Uterus (tissue), 4 donors: ENCODE results near the gene ASIC1. TPM values are rescaled to one million over a fixed set of nuclear protein-coding genes. Genes with fewer than 3 reads are reported as not detected.

Experiments used
- DNase-seq, 2 donors: peaks; one replicate each; pipeline ENCODE4 v3.0.0-alpha.2; 2019 to 2020
- H3K27ac ChIP-seq, 2 donors: fragments of 200-600 bp; sonication (generic); 1 replicate in 1 of 2; 2 replicates in 1 of 2; pipeline ENCODE4 v1.5.1; 2016 to 2018
- H3K27me3 ChIP-seq, 2 donors: fragments of 200-600 bp; sonication (generic); one replicate each; pipeline ENCODE4 v1.5.1; 2018 to 2019; ENCODE audit warnings: control low read depth in 1 of 2
- H3K36me3 ChIP-seq, 2 donors: fragments of 200-600 bp; sonication (generic); one replicate each; pipeline ENCODE4 v1.5.1; 2019; ENCODE audit warnings: control low read depth in 1 of 2
- H3K4me1 ChIP-seq, 2 donors: fragments of 200-600 bp; sonication (generic); one replicate each; pipeline ENCODE4 v1.5.1; 2018 to 2019; ENCODE audit warnings: control low read depth in 1 of 2
- H3K4me3 ChIP-seq, 2 donors: fragments of 200-600 bp; sonication (generic); 1 replicate in 1 of 2; 2 replicates in 1 of 2; pipeline ENCODE4 v1.5.1; 2018 to 2019; ENCODE audit warnings: mild to moderate bottlenecking in 1 of 2
- H3K9me3 ChIP-seq, 2 donors: fragments of 200-600 bp; sonication (generic); one replicate each; pipeline ENCODE4 v1.5.1; 2019; ENCODE audit warnings: control low read depth in 1 of 2
- CTCF ChIP-seq, 4 experiments: fragments of 200-600 bp in 2 of 4; fragments of 450-650 bp in 2 of 4; sonication (generic) in 2 of 4; IDR thresholded peaks; one replicate each; pipeline ENCODE4 v1.5.1; 2016 to 2019; ENCODE audit warnings: antibody characterized with exemption in 4 of 4, mild to moderate bottlenecking in 2 of 4, moderate library complexity in 1 of 4
- POLR2A ChIP-seq, 2 donors: fragments of 450-650 bp; IDR thresholded peaks; one replicate each; pipeline ENCODE4 v1.6.1; 2016; ENCODE audit warnings: antibody characterized with exemption in 2 of 2, mild to moderate bottlenecking in 1 of 2, moderate library complexity in 1 of 2
- intact Hi-C: fragments of 100-400 bp; cut with DNase I; formaldehyde crosslinking; loops from one replicate; pipeline ENCODE4 v1.15.1; 2023; ENCODE audit warnings: low total_unique reads
- total RNA-seq, 4 donors: library from RNA; depleted of rRNA in 3 of 4; stranded (reverse); fragments of >200 nt in 3 of 4; gene quantifications; one replicate each; pipeline versions ENCODE4 v1.1.0 to v1.2.4, GENCODE V29; 2014 to 2023
- donor health status: DM: yes; HTN: yes; CAD: no.

ASIC1 gene
- total RNA-seq, 4 donors from 2014 or later: 3.5 to 5.6 TPM; not detected in 2

- no peak within 1 kb of the TSS for H3K4me3 ChIP-seq
- H3K36me3 ChIP-seq: no peaks in the 10 kb centered on the region
- no peaks in the 10 kb centered on the region for H3K4me1 ChIP-seq
- intact Hi-C loops: loop anchor here (10.0 kb wide), 1 partner anchor 71 kb away; no protein-coding TSS in a partner anchor
- peak within 1 kb of the TSS in 1 of 2 donors; percentile 16 for H3K27ac ChIP-seq
- H3K27me3 ChIP-seq: no peaks in the 10 kb centered on the region
- H3K9me3 ChIP-seq: no peaks in the 10 kb centered on the region
- DNase-seq: peak; percentile 62 to 71
- no peak for TF ChIP-seq CTCF (IDR thresholded peaks at IDR 0.05)
- TF ChIP-seq POLR2A (IDR thresholded peaks at IDR 0.05): no peak
Measured at GRCh38 chr12:50103767-50104321, 46.4 kb downstream of the ASIC1 start, which contains the start of gene GPD1. Gene GPD1, plus strand, starts transcription at chr12:50104008. Its CDS starts 43 bp downstream, at chr12:50104051.

GRCh38 chr12:50104417-50105366 lies 47.3 kb downstream of the ASIC1 start:
- H3K27ac ChIP-seq: no peak overlapping the region
- no peaks in the 10 kb centered on the region for H3K4me1 ChIP-seq
- no peaks in the 10 kb centered on the region for H3K9me3 ChIP-seq
- TF ChIP-seq POLR2A (IDR thresholded peaks at IDR 0.05) (no peak), CTCF (IDR thresholded peaks at IDR 0.05) (no peak)
- no peaks in the 10 kb centered on the region for H3K27me3 ChIP-seq
- intact Hi-C loops: loop anchor here (10.0 kb wide), 1 partner anchor 70 kb away; no protein-coding TSS in a partner anchor
- DNase-seq: peak in 1 of 2 donors; percentile 64
- no peaks in the 10 kb centered on the region for H3K36me3 ChIP-seq
- no peak overlapping the region for H3K4me3 ChIP-seq

- no peaks in the 10 kb centered on the region for H3K36me3 ChIP-seq
- no peak overlapping the region for H3K4me3 ChIP-seq
- TF ChIP-seq CTCF (IDR thresholded peaks at IDR 0.05): no peak
- no peak for TF ChIP-seq POLR2A (IDR thresholded peaks at IDR 0.05)
- peaks cover 0 to 2% of the 10 kb centered on the region in 2 donors for H3K4me1 ChIP-seq
- intact Hi-C loops: loop anchor here (10.0 kb wide), 1 partner anchor 69 kb away; no protein-coding TSS in a partner anchor
- H3K9me3 ChIP-seq: no peaks in the 10 kb centered on the region
- no peak overlapping the region for H3K27ac ChIP-seq
- no peaks in the 10 kb centered on the region for H3K27me3 ChIP-seq
- no peak for DNase-seq
Measured at GRCh38 chr12:50105913-50106450, 48.6 kb downstream of the ASIC1 start.

- intact Hi-C loops: loop anchor here (10.0 kb wide), 1 partner anchor 68 kb away; no protein-coding TSS in a partner anchor
- H3K27me3 ChIP-seq: no peaks in the 10 kb centered on the region
- no peaks in the 10 kb centered on the region for H3K9me3 ChIP-seq
- TF ChIP-seq CTCF (IDR thresholded peaks at IDR 0.05) (no peak), POLR2A (IDR thresholded peaks at IDR 0.05) (no peak)
- no peaks in the 10 kb centered on the region for H3K36me3 ChIP-seq
- H3K27ac ChIP-seq: no peak overlapping the region
- no peak for DNase-seq
- peaks cover 0 to 6% of the 10 kb centered on the region in 2 donors for H3K4me1 ChIP-seq
- H3K4me3 ChIP-seq: no peak overlapping the region
Measured at GRCh38 chr12:50106907-50107306, 49.5 kb downstream of the ASIC1 start.
